Right lobe of liver (tissue), 6 donors: Measurements from ENCODE around the gene HECTD4. TPM values are rescaled to one million over a fixed set of nuclear protein-coding genes. Genes with fewer than 3 reads are reported as not detected.

Experiments
- ATAC-seq, 4 donors: fragments of 200-7000 bp; cut with Tn5 transposase; one replicate each; pipeline ENCODE4 v1.9.1; 2020; ENCODE audit warnings: mild to moderate bottlenecking in 4 of 4, moderate library complexity in 4 of 4
- DNase-seq, 3 donors: peaks; one replicate each; pipeline ENCODE4 v3.0.0-alpha.2; 2020
- H3K27ac ChIP-seq, 3 donors: fragments of 200-600 bp; one replicate each; pipeline ENCODE4 v1.8.0; 2022
- H3K27me3 ChIP-seq, 2 donors: fragments of 200-600 bp; one replicate each; pipeline ENCODE4 v1.8.0; 2022
- H3K36me3 ChIP-seq, 4 donors: fragments of 200-600 bp; sonication (generic) in 1 of 4; one replicate each; pipeline versions ENCODE4 v1.5.1 to v1.8.0; 2017 to 2022; ENCODE audit warnings: control low read depth in 1 of 4
- H3K4me1 ChIP-seq, 4 donors: fragments of 200-600 bp; sonication (generic) in 1 of 4; one replicate each; pipeline versions ENCODE4 v1.5.1 to v1.8.0; 2017 to 2022; ENCODE audit warnings: control low read depth in 1 of 4
- H3K4me3 ChIP-seq, 3 donors: fragments of 200-600 bp; one replicate each; pipeline ENCODE4 v1.8.0; 2022
- H3K9me3 ChIP-seq, 4 donors: fragments of 200-600 bp; sonication (generic) in 1 of 4; one replicate each; pipeline versions ENCODE4 v1.5.1 to v1.8.0; 2017 to 2022; ENCODE audit warnings: control low read depth in 1 of 4
- CTCF ChIP-seq, 4 donors: fragments of 200-600 bp in 3 of 4; fragments of 450-650 bp in 1 of 4; IDR thresholded peaks; one replicate each; pipeline versions ENCODE4 v1.5.1 to v1.8.0; 2016 to 2022; ENCODE audit warnings: antibody characterized with exemption in 4 of 4, mild to moderate bottlenecking in 2 of 4
- POLR2A ChIP-seq: fragments of 450-650 bp; IDR thresholded peaks from one replicate; pipeline ENCODE4 v1.6.1; 2017; ENCODE audit warnings: antibody characterized with exemption, mild to moderate bottlenecking
- WGBS: methylation state at CpG from one replicate; pipeline ENCODE4 v1.1.6; 2018; ENCODE audit warnings: low coverage, low lambda C conversion rate; ENCODE audit not compliant: insufficient coverage; ENCODE audit errors: missing lambda C conversion rate; 5-methylcytosine and 5-hydroxymethylcytosine counted together
- intact Hi-C, 2 donors: fragments of 100-400 bp; cut with DNase I; formaldehyde crosslinking; loops; one replicate each; pipeline versions ENCODE4 v1.11.2 to v1.14.1; 2022
- total RNA-seq, 6 experiments: library from RNA; depleted of rRNA in 2 of 6; stranded (reverse); fragments of >200 nt in 2 of 6; fragmentation: NEBNext Ultra II Directional in 3 of 6; extraction: Animal tissue kit (Norgen Biotek cat#: 25700) in 3 of 6; gene quantifications; one replicate each; pipeline versions ENCODE4 v1.1.0 to v1.2.4, GENCODE V29; 2016 to 2023
- donor health status: DM: no; HTN: yes; CAD: no.
- donor health status: DM: no; HTN: no; CAD: no.
- donor health status: DM: no; HTN: no; CAD: no.
- donor health status: DM: no; HTN: yes; CAD: no.
- donor health status: DM: no; HTN: yes; CAD: no.

Gene HECTD4
- total RNA-seq, 6 experiments from 2014 or later, result 12.6 to 24.4 (median 19.3) TPM

DNA sequence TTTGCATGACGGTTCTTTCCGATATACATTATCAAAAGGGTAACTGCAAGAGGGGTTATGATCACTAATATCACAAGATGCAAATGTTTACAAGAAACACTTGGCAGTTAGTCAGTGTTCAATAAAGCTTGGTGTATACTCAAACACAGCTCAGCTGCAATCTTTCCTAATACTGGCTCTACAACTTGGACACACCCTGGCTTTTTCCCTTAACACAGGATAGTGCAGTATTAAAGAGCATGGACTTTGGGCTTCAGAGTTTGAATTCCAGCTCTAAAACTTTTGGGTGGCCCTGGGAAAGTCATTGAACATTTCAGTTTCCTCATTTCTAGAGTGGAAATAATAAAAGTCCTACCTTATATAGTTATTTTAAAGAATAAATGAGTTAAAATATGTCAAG is 107.0 kb downstream of the HECTD4 start:
- no peak overlapping the region for H3K4me3 ChIP-seq
- H3K9me3 ChIP-seq, result no peaks in the 10 kb centered on the region
- TF ChIP-seq CTCF (IDR thresholded peaks at IDR 0.05), result no peak
- no peak for TF ChIP-seq POLR2A
- no peaks in the 10 kb centered on the region for H3K27me3 ChIP-seq
- H3K4me1 ChIP-seq, result peaks cover 0 to 10% (median 0%) of the 10 kb centered on the region in 4 donors
- intact Hi-C loops, result no loop called here
- DNase-seq, result no peak
- peaks cover 0 to 8% (median 0%) of the 10 kb centered on the region in 4 donors for H3K36me3 ChIP-seq
- H3K27ac ChIP-seq, result no peak overlapping the region
- peak; percentile 85 to 99 (median 89) for ATAC-seq
- WGBS, result 33% methylated on average over 2 of the region's 2 CpGs

GRCh38 chr12:112270673-112271072 is 111.6 kb downstream of the HECTD4 start:
- intact Hi-C loops, result no loop called here
- DNase-seq (no peak), ATAC-seq (no peak)
- TF ChIP-seq CTCF (IDR thresholded peaks at IDR 0.05) (no peak), POLR2A (no peak)
- Histone ChIP-seq H3K27ac (no peak overlapping the region), H3K36me3 (peaks cover 0 to 17% (median 5%) of the 10 kb centered on the region in 4 donors), H3K4me1 (peaks cover 0 to 7% (median 0%) of the 10 kb centered on the region in 4 donors), H3K9me3 (no peaks in the 10 kb centered on the region), H3K4me3 (no peak overlapping the region), H3K27me3 (no peaks in the 10 kb centered on the region)
- WGBS, result 40% methylated on average over 1 of the region's 1 CpG

- H3K4me3 ChIP-seq, result no peak overlapping the region
- H3K27me3 ChIP-seq, result no peaks in the 10 kb centered on the region
- no peak for TF ChIP-seq CTCF (IDR thresholded peaks at IDR 0.05)
- intact Hi-C loops, result no loop called here
- WGBS, result 100% methylated on average over 2 of the region's 2 CpGs
- DNase-seq (no peak), ATAC-seq (no peak)
- H3K36me3 ChIP-seq, result peaks cover 0 to 22% (median 5%) of the 10 kb centered on the region in 4 donors
- H3K27ac ChIP-seq, result no peak overlapping the region
- no peaks in the 10 kb centered on the region for H3K9me3 ChIP-seq
- H3K4me1 ChIP-seq, result no peaks in the 10 kb centered on the region
Measured at GRCh38 chr12:112266473-112266872, 115.8 kb downstream of the HECTD4 start.

DNA sequence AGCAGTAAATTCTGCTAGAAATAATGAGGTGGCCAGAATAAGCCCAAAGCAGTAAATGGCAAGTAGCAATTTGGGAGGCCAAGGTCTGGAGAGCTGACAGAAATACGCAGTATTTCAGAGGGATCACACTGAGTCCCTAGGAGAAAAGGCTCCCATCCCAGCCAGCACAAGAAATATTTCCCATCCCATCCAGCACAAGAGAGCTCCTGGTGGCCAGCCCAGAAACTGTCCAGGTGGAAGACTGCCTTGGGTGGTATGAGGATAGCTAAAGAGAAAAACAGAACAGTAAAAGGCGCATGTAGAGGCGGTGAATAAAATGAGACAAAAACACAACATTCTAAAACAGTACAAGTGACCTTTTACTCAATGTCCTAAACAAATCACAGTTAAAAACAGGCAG is 120.7 kb downstream of the HECTD4 start:
- 98% methylated on average over 3 of the region's 3 CpGs for WGBS
- DNase-seq (no peak), ATAC-seq (no peak)
- no peak overlapping the region for H3K27ac ChIP-seq
- H3K36me3 ChIP-seq, result peaks cover 0 to 43% (median 3%) of the 10 kb centered on the region in 4 donors
- no peak overlapping the region for H3K4me3 ChIP-seq
- H3K9me3 ChIP-seq, result no peaks in the 10 kb centered on the region
- H3K27me3 ChIP-seq, result no peaks in the 10 kb centered on the region
- TF ChIP-seq POLR2A, result no peak
- peak in 2 of 4 donors; percentile 5 for TF ChIP-seq CTCF (IDR thresholded peaks at IDR 0.05)
- intact Hi-C loops, result no loop called here
- no peaks in the 10 kb centered on the region for H3K4me1 ChIP-seq

DNA sequence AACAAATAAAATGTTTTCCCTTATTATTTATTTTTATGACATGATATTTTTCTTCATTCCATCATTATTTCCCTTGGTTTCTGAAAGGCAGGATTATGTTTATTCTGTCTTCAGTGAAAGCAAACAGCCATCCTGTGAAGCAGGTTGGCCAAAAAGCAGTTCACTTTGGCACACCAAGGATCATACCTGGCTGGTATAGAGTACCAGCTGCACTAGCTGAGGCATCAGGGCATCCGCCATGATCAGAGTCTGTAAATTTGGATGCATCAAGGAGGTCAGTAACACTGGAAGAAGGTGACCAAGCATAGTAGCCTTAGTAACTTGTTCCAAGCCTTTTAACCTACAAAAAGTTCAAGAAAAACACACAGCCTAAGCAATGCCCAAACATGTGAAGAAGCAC is 123.3 kb downstream of the HECTD4 start:
- H3K4me3 ChIP-seq, result no peak overlapping the region
- ATAC-seq (no peak), DNase-seq (no peak)
- H3K36me3 ChIP-seq, result peaks cover 0 to 40% (median 0%) of the 10 kb centered on the region in 4 donors
- WGBS, result 100% methylated on average over 1 of the region's 1 CpG
- H3K27me3 ChIP-seq, result no peaks in the 10 kb centered on the region
- H3K4me1 ChIP-seq, result no peaks in the 10 kb centered on the region
- intact Hi-C loops, result no loop called here
- no peak for TF ChIP-seq POLR2A
- no peak for TF ChIP-seq CTCF (IDR thresholded peaks at IDR 0.05)
- no peak overlapping the region for H3K27ac ChIP-seq
- no peaks in the 10 kb centered on the region for H3K9me3 ChIP-seq
